Measurements from ENCODE around the gene CHST5.

- TF ChIP-seq POLR2A (IDR thresholded peaks at IDR 0.05; ENCODE audit: low read depth, low read length) (no peak), POU2F2 (IDR thresholded peaks at IDR 0.05; ENCODE audit: low read depth, low read length) (no peak), PAX5 (IDR thresholded peaks at IDR 0.05; ENCODE audit: insufficient read depth, low read length, severe bottlenecking) (no peak)
Observed at GRCh38 chr16:75529056-75529905, 6.6 kb downstream of the CHST5 start.
